ENCODE measurements around the gene GOLGA8G.
"Not testable (repeated sequence)": the region's sequence is repeated elsewhere in the genome, so short reads cannot be mapped to it uniquely, and the experiment has no call there.

GOLGA8G gene

GRCh38 chr15:28532954-28533353, at the start of gene GOLGA8G:
Gene GOLGA8G (minus strand): TSS chr15:28532971. CDS start chr15:28532909, 62 bp downstream.
- H3K9me3 ChIP-seq (ENCODE audit: control insufficient read depth, insufficient read depth, low read depth, low read length); POLR2A ChIA-PET; H3K4me1 ChIP-seq (ENCODE audit: control insufficient read depth, insufficient read depth, low read length); CTCF ChIA-PET; H3K4me3 ChIP-seq (ENCODE audit: low read depth, low read length); H3K36me3 ChIP-seq (ENCODE audit: control insufficient read depth in 2 of 2, insufficient read depth in 1 of 2, low read length in 2 of 2); H3K27ac ChIP-seq (ENCODE audit: extremely low read depth, low read depth, low read length): not testable (repeated sequence)

- CTCF ChIA-PET; H3K9me3 ChIP-seq (ENCODE audit: control insufficient read depth, insufficient read depth, low read depth, low read length); H3K27ac ChIP-seq (ENCODE audit: extremely low read depth, low read depth, low read length); H3K4me1 ChIP-seq (ENCODE audit: control insufficient read depth, insufficient read depth, low read length); H3K4me3 ChIP-seq (ENCODE audit: low read depth, low read length); POLR2A ChIA-PET; H3K36me3 ChIP-seq (ENCODE audit: control insufficient read depth in 2 of 2, insufficient read depth in 1 of 2, low read length in 2 of 2): not testable (repeated sequence)
Measured at GRCh38 chr15:28573351-28573750, 40.6 kb upstream of the GOLGA8G start.

- POLR2A ChIA-PET; H3K27ac ChIP-seq (ENCODE audit: extremely low read depth, low read depth, low read length); H3K4me1 ChIP-seq (ENCODE audit: control insufficient read depth, insufficient read depth, low read length); H3K9me3 ChIP-seq (ENCODE audit: control insufficient read depth, insufficient read depth, low read depth, low read length); CTCF ChIA-PET; H3K4me3 ChIP-seq (ENCODE audit: low read depth, low read length); H3K36me3 ChIP-seq (ENCODE audit: control insufficient read depth in 2 of 2, insufficient read depth in 1 of 2, low read length in 2 of 2): not testable (repeated sequence)
Measured at GRCh38 chr15:28553268-28553667, 20.5 kb upstream of the GOLGA8G start, which contains the start of gene GOLGA6L25. Gene GOLGA6L25 (plus strand): TSS chr15:28553568. CDS start chr15:28553629, 61 bp downstream.

GRCh38 chr15:28515208-28515607, 17.6 kb downstream of the GOLGA8G start:
- H3K27ac ChIP-seq (ENCODE audit: extremely low read depth, low read depth, low read length); H3K4me3 ChIP-seq (ENCODE audit: low read depth, low read length); POLR2A ChIA-PET; H3K4me1 ChIP-seq (ENCODE audit: control insufficient read depth, insufficient read depth, low read length); H3K9me3 ChIP-seq (ENCODE audit: control insufficient read depth, insufficient read depth, low read depth, low read length); CTCF ChIA-PET; H3K36me3 ChIP-seq (ENCODE audit: control insufficient read depth in 2 of 2, insufficient read depth in 1 of 2, low read length in 2 of 2): not testable (repeated sequence)

GRCh38 chr15:28514128-28514527, 18.6 kb downstream of the GOLGA8G start:
- H3K4me1 ChIP-seq (ENCODE audit: control insufficient read depth, insufficient read depth, low read length); CTCF ChIA-PET; H3K4me3 ChIP-seq (ENCODE audit: low read depth, low read length); H3K9me3 ChIP-seq (ENCODE audit: control insufficient read depth, insufficient read depth, low read depth, low read length); POLR2A ChIA-PET; H3K27ac ChIP-seq (ENCODE audit: extremely low read depth, low read depth, low read length); H3K36me3 ChIP-seq (ENCODE audit: control insufficient read depth in 2 of 2, insufficient read depth in 1 of 2, low read length in 2 of 2): not testable (repeated sequence)

- H3K9me3 ChIP-seq (ENCODE audit: control insufficient read depth, insufficient read depth, low read depth, low read length); H3K36me3 ChIP-seq (ENCODE audit: control insufficient read depth in 2 of 2, insufficient read depth in 1 of 2, low read length in 2 of 2); H3K27ac ChIP-seq (ENCODE audit: extremely low read depth, low read depth, low read length); CTCF ChIA-PET; H3K4me3 ChIP-seq (ENCODE audit: low read depth, low read length); H3K4me1 ChIP-seq (ENCODE audit: control insufficient read depth, insufficient read depth, low read length); POLR2A ChIA-PET: not testable (repeated sequence)
Measured at GRCh38 chr15:28508217-28508889, 24.4 kb downstream of the GOLGA8G start.

- H3K4me3 ChIP-seq (ENCODE audit: low read depth, low read length); POLR2A ChIA-PET; H3K36me3 ChIP-seq (ENCODE audit: control insufficient read depth in 2 of 2, insufficient read depth in 1 of 2, low read length in 2 of 2); H3K4me1 ChIP-seq (ENCODE audit: control insufficient read depth, insufficient read depth, low read length); CTCF ChIA-PET; H3K27ac ChIP-seq (ENCODE audit: extremely low read depth, low read depth, low read length); H3K9me3 ChIP-seq (ENCODE audit: control insufficient read depth, insufficient read depth, low read depth, low read length): not testable (repeated sequence)
Measured at GRCh38 chr15:28481340-28481739, 51.4 kb downstream of the GOLGA8G start.
